OCI-LY7 (cell line): ENCODE results near the gene HOXA4.

ENCODE experiments used
- CTCF ChIP-seq: fragments of 200-600 bp; sonication (generic); conservative IDR thresholded peaks from 2 replicates; pipeline ENCODE4 v1.5.1; 2014; ENCODE audit warnings: mild to moderate bottlenecking, antibody characterized with exemption, low read length, moderate library complexity, mixed read lengths
- EZH2phosphoT487 ChIP-seq: fragments of 200-600 bp; sonication (generic); IDR thresholded peaks from 2 replicates; pipeline ENCODE4 v1.6.1; 2018; ENCODE audit warnings: low read depth, borderline replicate concordance, mild to moderate bottlenecking, mixed run types, antibody characterized with exemption, low read length, moderate library complexity, mixed read lengths

- TF ChIP-seq CTCF (no peak), EZH2phosphoT487 (no peak)
Observed at GRCh38 chr7:27117887-27118491, 12.6 kb downstream of the HOXA4 start.
